Measurements from ENCODE around the gene BTAF1. TPM values are rescaled to one million over a fixed set of nuclear protein-coding genes. Genes with fewer than 3 reads are reported as not detected.
"Not testable (repeated sequence)": the region's sequence is repeated elsewhere in the genome, so short reads cannot be mapped to it uniquely, and the experiment has no call there.

The BTAF1 gene
- total RNA-seq, 4 donors from 2014 or later: 23.9 to 58.6 (median 37.0) TPM

GRCh38 chr10:91886954-91887271 lies 36.7 kb upstream of the BTAF1 start:
- 15 to 71% methylated on average over 1 to 6 of the region's 6 CpGs for WGBS, 2 donors (ENCODE audit: low coverage in 1 of 2)
- intact Hi-C loops (cut with DNase I; ENCODE audit: low total_unique reads) (no loop called here), in situ Hi-C loops (cut with MboI; ENCODE audit: low pct_ligation_motif_present in 1 of 4, low pct_unique_long_range_greater_than_20kb in 1 of 4, low sequenced_read_pairs in 3 of 4) (loop anchor here in 1 of 4 donors (10.0 kb wide), 1 partner anchor 122 kb away; no protein-coding TSS in a partner anchor)
- peaks cover 25% of the 10 kb centered on the region for H3K27me3 ChIP-seq
- no peak overlapping the region for H3K27ac ChIP-seq
- H3K4me3 ChIP-seq: peak overlapping the region in 3 of 4 donors; percentile 17 to 49 (median 43)
- DNase-seq: no peak
- no peaks in the 10 kb centered on the region for H3K9me3 ChIP-seq
- TF ChIP-seq, protein P1, sequence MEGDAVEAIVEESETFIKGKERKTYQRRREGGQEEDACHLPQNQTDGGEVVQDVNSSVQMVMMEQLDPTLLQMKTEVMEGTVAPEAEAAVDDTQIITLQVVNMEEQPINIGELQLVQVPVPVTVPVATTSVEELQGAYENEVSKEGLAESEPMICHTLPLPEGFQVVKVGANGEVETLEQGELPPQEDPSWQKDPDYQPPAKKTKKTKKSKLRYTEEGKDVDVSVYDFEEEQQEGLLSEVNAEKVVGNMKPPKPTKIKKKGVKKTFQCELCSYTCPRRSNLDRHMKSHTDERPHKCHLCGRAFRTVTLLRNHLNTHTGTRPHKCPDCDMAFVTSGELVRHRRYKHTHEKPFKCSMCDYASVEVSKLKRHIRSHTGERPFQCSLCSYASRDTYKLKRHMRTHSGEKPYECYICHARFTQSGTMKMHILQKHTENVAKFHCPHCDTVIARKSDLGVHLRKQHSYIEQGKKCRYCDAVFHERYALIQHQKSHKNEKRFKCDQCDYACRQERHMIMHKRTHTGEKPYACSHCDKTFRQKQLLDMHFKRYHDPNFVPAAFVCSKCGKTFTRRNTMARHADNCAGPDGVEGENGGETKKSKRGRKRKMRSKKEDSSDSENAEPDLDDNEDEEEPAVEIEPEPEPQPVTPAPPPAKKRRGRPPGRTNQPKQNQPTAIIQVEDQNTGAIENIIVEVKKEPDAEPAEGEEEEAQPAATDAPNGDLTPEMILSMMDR (IDR thresholded peaks at IDR 0.05): no peak
- no peak for TF ChIP-seq EP300 (IDR thresholded peaks at IDR 0.05; ENCODE audit: low read depth)
- TF ChIP-seq POLR2AphosphoS5 (IDR thresholded peaks at IDR 0.05): no peak
- TF ChIP-seq POLR2A (IDR thresholded peaks at IDR 0.05): no peak
- H3K4me1 ChIP-seq: peaks cover 0 to 18% (median 10%) of the 10 kb centered on the region in 4 donors
- no peaks in the 10 kb centered on the region for H3K36me3 ChIP-seq

- Histone ChIP-seq H3K9me3 (no peaks in the 10 kb centered on the region), H3K36me3 (no peaks in the 10 kb centered on the region), H3K27ac (no peak overlapping the region), H3K27me3 (peaks cover 25% of the 10 kb centered on the region), H3K4me1 (peaks cover 0 to 18% (median 10%) of the 10 kb centered on the region in 4 donors), H3K4me3 (peak overlapping the region; percentile 17 to 49 (median 37))
- WGBS, 2 donors (ENCODE audit: low coverage in 1 of 2): 0 to 2% methylated on average over 8 to 41 of the region's 59 CpGs
- peak; percentile 15 for DNase-seq
- TF ChIP-seq EP300 (IDR thresholded peaks at IDR 0.05; ENCODE audit: low read depth) (no peak), POLR2A (IDR thresholded peaks at IDR 0.05) (no peak), POLR2AphosphoS5 (IDR thresholded peaks at IDR 0.05) (no peak)
- TF ChIP-seq, protein P1 (IDR thresholded peaks at IDR 0.05): no peak
- intact Hi-C loops (cut with DNase I; ENCODE audit: low total_unique reads): no loop called here
- in situ Hi-C loops (cut with MboI; ENCODE audit: low pct_ligation_motif_present in 1 of 4, low pct_unique_long_range_greater_than_20kb in 1 of 4, low sequenced_read_pairs in 3 of 4): loop anchor here in 1 of 4 donors (10.0 kb wide), 1 partner anchor 123 kb away; no protein-coding TSS in a partner anchor
Measured at GRCh38 chr10:91887272-91888076, 36.1 kb upstream of the BTAF1 start.

DNA sequence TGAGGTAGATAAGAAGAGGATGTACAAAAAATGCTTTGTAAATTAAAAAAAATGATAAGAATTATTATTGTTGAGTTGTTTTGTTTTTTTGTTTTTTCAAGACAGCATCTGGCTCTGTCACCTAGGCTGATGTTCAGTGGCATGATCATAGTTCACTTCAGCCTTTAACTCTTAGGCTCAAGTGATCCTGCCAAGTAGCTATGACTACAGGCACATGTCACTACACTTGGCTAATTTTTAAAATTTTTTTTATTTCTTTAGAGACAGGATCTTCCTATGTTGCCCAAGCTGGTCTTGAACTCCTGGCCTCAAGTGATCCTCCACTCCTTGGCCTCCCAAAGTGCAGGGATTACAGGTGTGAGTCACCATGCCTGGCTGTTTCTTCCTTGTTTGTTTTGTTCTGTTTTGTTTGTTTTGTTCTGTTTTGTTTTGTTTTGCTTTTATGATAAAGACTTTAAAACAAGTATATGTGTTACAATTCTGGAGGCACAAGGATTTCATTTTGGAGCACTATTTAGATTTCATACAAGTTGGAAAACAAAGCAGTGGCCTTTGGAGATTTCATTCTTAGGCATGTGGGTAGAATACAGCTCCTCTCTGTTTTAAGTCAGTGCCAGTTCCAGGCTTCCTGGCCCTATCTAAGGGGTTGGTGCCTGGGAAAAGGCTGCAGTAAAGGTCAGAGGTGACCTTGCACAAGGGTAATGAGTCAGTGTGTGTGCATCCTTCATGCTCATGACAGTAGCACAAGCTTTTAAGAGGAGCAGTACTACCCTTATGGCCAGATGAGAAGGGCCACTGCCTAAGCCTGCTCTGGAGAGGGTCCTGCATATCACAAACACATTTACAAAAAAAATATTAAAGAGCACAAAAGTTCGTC lies 32.2 kb upstream of the BTAF1 start:
- in situ Hi-C loops (cut with MboI; ENCODE audit: low pct_ligation_motif_present in 1 of 4, low pct_unique_long_range_greater_than_20kb in 1 of 4, low sequenced_read_pairs in 3 of 4): no loop called here
- Histone ChIP-seq H3K27me3 (peaks cover 25% of the 10 kb centered on the region), H3K4me3 (no peak overlapping the region), H3K9me3 (no peaks in the 10 kb centered on the region), H3K4me1 (peaks cover 0 to 14% (median 10%) of the 10 kb centered on the region in 4 donors), H3K27ac (no peak overlapping the region), H3K36me3 (no peaks in the 10 kb centered on the region)
- no peak for TF ChIP-seq POLR2A (IDR thresholded peaks at IDR 0.05)
- TF ChIP-seq, protein P1 (IDR thresholded peaks at IDR 0.05): no peak
- TF ChIP-seq EP300 (IDR thresholded peaks at IDR 0.05; ENCODE audit: low read depth): no peak
- no peak for TF ChIP-seq POLR2AphosphoS5 (IDR thresholded peaks at IDR 0.05)
- no peak for DNase-seq
- intact Hi-C loops (cut with DNase I; ENCODE audit: low total_unique reads): no loop called here
- WGBS, 2 donors (ENCODE audit: low coverage in 1 of 2): 89% methylated on average over 1 of the region's 1 CpG; no CpG with 5 or more reads in 1 of the 2 donors

GRCh38 chr10:91893051-91893450 lies 30.5 kb upstream of the BTAF1 start:
- Histone ChIP-seq H3K4me1 (peaks cover 0 to 4% (median under 1%) of the 10 kb centered on the region in 4 donors), H3K36me3 (no peaks in the 10 kb centered on the region), H3K9me3 (no peaks in the 10 kb centered on the region), H3K27me3 (peaks cover 11% of the 10 kb centered on the region), H3K27ac (no peak overlapping the region), H3K4me3 (no peak overlapping the region)
- intact Hi-C loops (cut with DNase I; ENCODE audit: low total_unique reads): no loop called here
- 100% methylated on average over 2 of the region's 2 CpGs; no CpG with 5 or more reads in 1 of the 2 donors for WGBS, 2 donors (ENCODE audit: low coverage in 1 of 2)
- TF ChIP-seq, protein P1 (IDR thresholded peaks at IDR 0.05): no peak
- TF ChIP-seq EP300 (IDR thresholded peaks at IDR 0.05; ENCODE audit: low read depth): no peak
- TF ChIP-seq POLR2AphosphoS5 (IDR thresholded peaks at IDR 0.05): no peak
- no peak for TF ChIP-seq POLR2A (IDR thresholded peaks at IDR 0.05)
- DNase-seq: no peak
- in situ Hi-C loops (cut with MboI; ENCODE audit: low pct_ligation_motif_present in 1 of 4, low pct_unique_long_range_greater_than_20kb in 1 of 4, low sequenced_read_pairs in 3 of 4): no loop called here

DNA sequence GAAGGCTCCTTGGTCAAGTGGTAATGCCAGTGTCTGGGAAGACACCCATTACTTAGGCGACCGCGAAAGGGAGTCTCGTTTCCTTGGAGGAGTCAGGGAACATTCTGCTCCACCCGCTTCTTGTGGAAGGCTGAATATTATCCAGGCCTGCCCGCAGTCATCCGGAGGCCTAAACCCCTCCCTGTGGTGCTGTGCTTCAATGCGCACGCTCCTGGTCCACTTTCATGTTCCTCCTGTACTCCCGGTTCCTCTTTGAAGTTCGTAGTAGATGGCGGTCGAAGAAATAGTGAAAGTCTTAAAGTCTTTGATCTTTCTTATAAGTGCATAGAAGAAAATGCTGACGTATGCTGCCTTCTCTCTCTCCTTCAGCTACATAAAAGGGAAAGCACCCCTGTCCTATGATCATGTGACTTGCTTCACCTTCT lies 29.3 kb upstream of the BTAF1 start:
- WGBS, 2 donors (ENCODE audit: low coverage in 1 of 2): 73 to 77% methylated on average over 3 to 14 of the region's 14 CpGs
- H3K4me1 ChIP-seq; H3K27ac ChIP-seq; H3K9me3 ChIP-seq; H3K36me3 ChIP-seq; H3K27me3 ChIP-seq; DNase-seq; in situ Hi-C loops (cut with MboI; ENCODE audit: low pct_ligation_motif_present in 1 of 4, low pct_unique_long_range_greater_than_20kb in 1 of 4, low sequenced_read_pairs in 3 of 4); H3K4me3 ChIP-seq; intact Hi-C loops (cut with DNase I; ENCODE audit: low total_unique reads): not testable (repeated sequence)
